GM23248 (cell line): ENCODE data around the gene KLHL6.

Source experiments
- EZH2 ChIP-seq: fragments of 200-600 bp; sonication (generic); IDR thresholded peaks from 2 replicates; pipeline ENCODE4 v1.6.1; 2018; ENCODE audit warnings: antibody characterized with exemption, mild to moderate bottlenecking; ENCODE audit not compliant: insufficient read depth, poor library complexity, severe bottlenecking
- EZH2phosphoT487 ChIP-seq: fragments of 200-600 bp; sonication (generic); IDR thresholded peaks from 2 replicates; pipeline ENCODE4 v1.6.1; 2018; ENCODE audit warnings: antibody characterized with exemption, moderate library complexity, mild to moderate bottlenecking, low read depth; ENCODE audit not compliant: insufficient read depth

DNA sequence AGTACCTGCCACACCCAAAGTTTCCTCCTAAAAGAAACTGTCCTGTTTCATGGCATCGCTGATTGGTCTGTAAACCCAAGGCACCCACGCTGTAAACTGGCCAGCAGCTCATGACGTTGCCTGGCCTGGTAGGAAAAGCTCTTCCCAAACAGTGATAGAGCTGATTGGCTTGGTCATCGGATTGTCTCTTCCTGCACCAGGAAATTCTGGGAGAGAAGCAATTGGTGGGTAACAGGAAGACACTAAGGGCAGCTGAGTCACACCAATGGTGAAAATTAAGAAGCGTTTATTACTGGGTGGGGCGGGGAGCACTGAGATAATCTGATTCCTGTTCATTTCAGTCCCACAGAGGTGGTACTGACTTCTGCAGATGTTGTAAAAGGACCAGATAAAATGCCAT lies 31.0 kb downstream of the KLHL6 start:
- no peak for TF ChIP-seq EZH2
- TF ChIP-seq EZH2phosphoT487, result no peak
